A673 (cell line): ENCODE data around the gene HOXC12.

Experiments used
- EZH2 ChIP-seq: fragments of 200-600 bp; sonication (generic); IDR thresholded peaks from 2 replicates; pipeline ENCODE4 v1.6.1; 2017; ENCODE audit warnings: borderline replicate concordance, low read depth, mild to moderate bottlenecking, mixed read lengths, antibody characterized with exemption, low read length; ENCODE audit not compliant: poor library complexity, severe bottlenecking
- TF ChIP-seq, protein P1 (sequence below): fragments of 300-800, 200-600 bp; sonication (generic); conservative IDR thresholded peaks from 2 replicates; pipeline ENCODE4 v1.5.1; 2017; ENCODE audit warnings: low read depth, mild to moderate bottlenecking, antibody characterized with exemption, low read length, moderate library complexity, mixed read lengths

DNA sequence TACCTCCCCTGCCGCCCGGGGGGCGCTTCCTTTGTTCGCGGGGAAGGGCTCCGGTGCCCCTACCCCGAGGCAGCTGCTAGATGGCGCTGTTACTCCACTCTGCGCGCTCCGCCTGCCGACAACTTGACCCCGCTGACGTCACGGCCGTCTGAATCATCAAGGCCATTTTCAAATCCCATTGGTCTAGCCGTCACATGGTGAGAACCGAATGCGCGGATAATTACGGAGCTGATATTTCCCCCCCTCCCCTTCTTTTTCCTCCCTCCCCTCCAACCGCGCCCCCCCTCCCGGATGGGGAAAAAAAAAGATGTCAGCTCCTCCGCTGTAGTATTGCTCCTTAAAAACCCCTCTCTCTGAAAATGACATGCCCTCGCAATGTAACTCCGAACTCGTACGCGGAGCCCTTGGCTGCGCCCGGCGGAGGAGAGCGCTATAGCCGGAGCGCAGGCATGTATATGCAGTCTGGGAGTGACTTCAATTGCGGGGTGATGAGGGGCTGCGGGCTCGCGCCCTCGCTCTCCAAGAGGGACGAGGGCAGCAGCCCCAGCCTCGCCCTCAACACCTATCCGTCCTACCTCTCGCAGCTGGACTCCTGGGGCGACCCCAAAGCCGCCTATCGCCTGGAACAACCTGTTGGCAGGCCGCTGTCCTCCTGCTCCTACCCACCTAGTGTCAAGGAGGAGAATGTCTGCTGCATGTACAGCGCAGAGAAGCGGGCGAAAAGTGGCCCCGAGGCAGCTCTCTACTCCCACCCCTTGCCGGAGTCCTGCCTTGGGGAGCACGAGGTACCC is 30.4 kb downstream of the HOXC12 start, which contains the start of gene HOXC10:
- TF ChIP-seq, protein P1, sequence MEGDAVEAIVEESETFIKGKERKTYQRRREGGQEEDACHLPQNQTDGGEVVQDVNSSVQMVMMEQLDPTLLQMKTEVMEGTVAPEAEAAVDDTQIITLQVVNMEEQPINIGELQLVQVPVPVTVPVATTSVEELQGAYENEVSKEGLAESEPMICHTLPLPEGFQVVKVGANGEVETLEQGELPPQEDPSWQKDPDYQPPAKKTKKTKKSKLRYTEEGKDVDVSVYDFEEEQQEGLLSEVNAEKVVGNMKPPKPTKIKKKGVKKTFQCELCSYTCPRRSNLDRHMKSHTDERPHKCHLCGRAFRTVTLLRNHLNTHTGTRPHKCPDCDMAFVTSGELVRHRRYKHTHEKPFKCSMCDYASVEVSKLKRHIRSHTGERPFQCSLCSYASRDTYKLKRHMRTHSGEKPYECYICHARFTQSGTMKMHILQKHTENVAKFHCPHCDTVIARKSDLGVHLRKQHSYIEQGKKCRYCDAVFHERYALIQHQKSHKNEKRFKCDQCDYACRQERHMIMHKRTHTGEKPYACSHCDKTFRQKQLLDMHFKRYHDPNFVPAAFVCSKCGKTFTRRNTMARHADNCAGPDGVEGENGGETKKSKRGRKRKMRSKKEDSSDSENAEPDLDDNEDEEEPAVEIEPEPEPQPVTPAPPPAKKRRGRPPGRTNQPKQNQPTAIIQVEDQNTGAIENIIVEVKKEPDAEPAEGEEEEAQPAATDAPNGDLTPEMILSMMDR = peak; percentile 80
- TF ChIP-seq EZH2 = no peak
